ENCODE measurements around the gene ZBED2.
"Not testable (repeated sequence)": the region's sequence is repeated elsewhere in the genome, so short reads cannot be mapped to it uniquely, and the experiment has no call there.

Gene ZBED2

GRCh38 chr3:111595232-111595631 is at the start of gene ZBED2:
TSS of gene ZBED2 (minus strand) at chr3:111595346. CDS start at chr3:111594201, 1,145 bp downstream.
- no peak for DNase-seq

GRCh38 chr3:111639316-111639715 is 44.2 kb upstream of the ZBED2 start:
- no peak for DNase-seq

- no peak for DNase-seq
Observed at GRCh38 chr3:111636366-111636885, 41.3 kb upstream of the ZBED2 start.

- DNase-seq, result no peak
Observed at GRCh38 chr3:111635403-111635802, 40.3 kb upstream of the ZBED2 start.

- DNase-seq, result not testable (repeated sequence)
Observed at GRCh38 chr3:111630638-111631037, 35.5 kb upstream of the ZBED2 start.

- not testable (repeated sequence) for DNase-seq
Observed at GRCh38 chr3:111629018-111629417, 33.9 kb upstream of the ZBED2 start.

- no peak for DNase-seq
Observed at GRCh38 chr3:111627092-111627491, 31.9 kb upstream of the ZBED2 start.

GRCh38 chr3:111621535-111621934 is 26.4 kb upstream of the ZBED2 start:
- DNase-seq, result peak; percentile 28

- no peak for DNase-seq
Observed at GRCh38 chr3:111619833-111620232, 24.7 kb upstream of the ZBED2 start.

GRCh38 chr3:111618945-111619344 is 23.8 kb upstream of the ZBED2 start:
- no peak for DNase-seq

- no peak for DNase-seq
Observed at GRCh38 chr3:111617912-111618601, 22.9 kb upstream of the ZBED2 start.

GRCh38 chr3:111617406-111617805 is 22.3 kb upstream of the ZBED2 start:
- no peak for DNase-seq

GRCh38 chr3:111616417-111617105 is 21.4 kb upstream of the ZBED2 start:
- peak; percentile 71 for DNase-seq

- peak; percentile 14 for DNase-seq
Observed at GRCh38 chr3:111615880-111616279, 20.7 kb upstream of the ZBED2 start.

GRCh38 chr3:111613294-111613693 is 18.1 kb upstream of the ZBED2 start:
- DNase-seq, result no peak

GRCh38 chr3:111610612-111611054 is 15.5 kb upstream of the ZBED2 start:
- DNase-seq, result peak; percentile 11

- DNase-seq, result peak; percentile 86
Observed at GRCh38 chr3:111610189-111610588, 15.0 kb upstream of the ZBED2 start.

GRCh38 chr3:111609700-111610099 is 14.6 kb upstream of the ZBED2 start:
- no peak for DNase-seq

- peak; percentile 43 for DNase-seq
Observed at GRCh38 chr3:111608383-111608782, 13.2 kb upstream of the ZBED2 start.

GRCh38 chr3:111607240-111607920 is 12.2 kb upstream of the ZBED2 start:
- no peak for DNase-seq

- DNase-seq, result no peak
Observed at GRCh38 chr3:111605493-111605892, 10.3 kb upstream of the ZBED2 start.

GRCh38 chr3:111605018-111605417 is 9.9 kb upstream of the ZBED2 start:
- DNase-seq, result peak; percentile 17

- no peak for DNase-seq
Observed at GRCh38 chr3:111604119-111604518, 9.0 kb upstream of the ZBED2 start.

- DNase-seq, result no peak
Observed at GRCh38 chr3:111603679-111604078, 8.5 kb upstream of the ZBED2 start.
